HL-60/S4 treated with retinoic acid at 250 ng/mL for 4 days and 3 days (cell line): ENCODE measurements around the gene NGFR.

Experiments used
- in situ Hi-C: fragments of 300-500 bp; cut with MboI; formaldehyde crosslinking; loops from 2 replicates; pipeline ENCODE4 v1.7.0; 2022; ENCODE audit warnings: low sequenced_read_pairs

Gene NGFR

GRCh38 chr17:49514071-49514721 is 19.1 kb downstream of the NGFR start:
- in situ Hi-C loops: no loop called here

GRCh38 chr17:49515196-49515770 is 20.2 kb downstream of the NGFR start:
- in situ Hi-C loops: no loop called here

- in situ Hi-C loops: no loop called here
Measured at GRCh38 chr17:49516180-49516579, 21.1 kb downstream of the NGFR start.

- in situ Hi-C loops: no loop called here
Measured at GRCh38 chr17:49518346-49519078, 23.4 kb downstream of the NGFR start.

GRCh38 chr17:49519781-49520180 is 24.7 kb downstream of the NGFR start:
- in situ Hi-C loops: no loop called here

- in situ Hi-C loops: no loop called here
Measured at GRCh38 chr17:49520386-49521087, 25.4 kb downstream of the NGFR start.

GRCh38 chr17:49521088-49521450 is 26.0 kb downstream of the NGFR start:
- in situ Hi-C loops: no loop called here

GRCh38 chr17:49521471-49522356 is 26.6 kb downstream of the NGFR start:
- in situ Hi-C loops: no loop called here

GRCh38 chr17:49522357-49522890 is 27.3 kb downstream of the NGFR start:
- in situ Hi-C loops: no loop called here

- in situ Hi-C loops: no loop called here
Measured at GRCh38 chr17:49523196-49523595, 28.1 kb downstream of the NGFR start.

GRCh38 chr17:49523706-49524472 is 28.8 kb downstream of the NGFR start:
- in situ Hi-C loops: no loop called here

GRCh38 chr17:49524473-49525359 is 29.6 kb downstream of the NGFR start:
- in situ Hi-C loops: loop anchor here (25.0 kb wide), 1 partner anchor 212 kb away; no protein-coding TSS in a partner anchor

- in situ Hi-C loops: loop anchor here (25.0 kb wide), 1 partner anchor 214 kb away; no protein-coding TSS in a partner anchor
Measured at GRCh38 chr17:49525831-49526741, 31.0 kb downstream of the NGFR start.

GRCh38 chr17:49527927-49528651 is 33.0 kb downstream of the NGFR start:
- in situ Hi-C loops: loop anchor here (25.0 kb wide), 1 partner anchor 216 kb away; no protein-coding TSS in a partner anchor

GRCh38 chr17:49528966-49529365 is 33.9 kb downstream of the NGFR start:
- in situ Hi-C loops: loop anchor here (25.0 kb wide), 1 partner anchor 217 kb away; no protein-coding TSS in a partner anchor

- in situ Hi-C loops: loop anchor here (25.0 kb wide), 1 partner anchor 218 kb away; no protein-coding TSS in a partner anchor
Measured at GRCh38 chr17:49530118-49530517, 35.0 kb downstream of the NGFR start.
